ENCODE results near the gene PIANP.

PIANP gene

DNA sequence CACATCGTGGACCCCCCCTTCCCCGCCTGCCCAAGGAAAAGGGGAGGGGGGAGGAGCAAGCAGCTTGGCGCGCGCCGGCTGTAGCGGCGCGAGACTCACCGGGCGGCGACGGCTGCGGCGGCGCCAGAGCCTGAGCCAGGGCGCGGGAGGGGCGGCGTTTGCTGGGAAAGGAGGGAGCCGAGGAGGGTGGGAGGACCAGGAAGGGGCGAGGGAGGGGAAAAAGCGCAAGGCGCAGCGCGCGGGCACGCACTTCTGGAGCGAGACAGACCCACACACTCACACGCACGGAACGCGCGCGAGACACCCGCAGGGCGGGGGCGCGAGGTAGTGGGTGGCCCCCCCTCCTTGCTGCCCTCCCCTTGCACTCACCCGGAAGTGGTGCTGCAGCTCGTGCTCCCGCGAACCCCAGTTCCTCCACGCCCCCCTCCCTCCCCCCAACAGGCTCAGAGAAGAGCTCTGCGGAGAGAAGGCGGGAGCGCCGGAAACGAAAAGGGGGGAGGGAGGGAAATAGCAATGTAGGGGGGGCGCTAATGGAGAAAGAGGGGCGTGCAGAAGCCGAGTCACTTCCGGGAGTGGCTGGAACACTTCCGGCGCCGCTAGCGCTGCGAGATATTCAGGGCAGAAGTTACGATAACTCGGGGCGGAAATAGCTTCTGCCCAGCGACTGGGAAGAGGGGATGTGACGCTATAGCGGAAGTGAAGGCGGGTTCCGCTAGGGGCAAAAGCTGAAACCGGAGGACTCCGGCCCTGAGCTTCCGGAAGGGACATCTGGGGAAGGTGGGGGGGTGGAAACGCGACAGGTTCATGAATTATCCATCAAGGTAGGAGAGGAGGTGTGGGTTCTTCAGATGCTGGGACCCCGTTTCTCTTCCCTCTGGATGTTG, 11.4 kb downstream of the PIANP start, which contains the start of gene ZNF384:
ZNF384 (minus strand) TSS at position 377 of the 884 bp plus-strand sequence. CDS start 9,855 bp downstream, outside the sequence.
- peaks cover 52% of the 10 kb centered on the region for H3K36me3 ChIP-seq (ENCODE audit: control insufficient read depth, low read length)
- H3K4me2 ChIP-seq (ENCODE audit: low read length), result peak within 1 kb of the TSS; percentile 81
- no peaks in the 10 kb centered on the region for H3K27me3 ChIP-seq (ENCODE audit: control insufficient read depth, low read length)
- H3K79me2 ChIP-seq (ENCODE audit: control insufficient read depth, low read length), result peaks cover 73% of the 10 kb centered on the region
- peaks cover 58% of the 10 kb centered on the region for H3K4me1 ChIP-seq (ENCODE audit: control insufficient read depth, low read length)
- TF ChIP-seq CTCF (IDR thresholded peaks at IDR 0.05; ENCODE audit: low read depth, low read length, poor library complexity, severe bottlenecking) (no peak), EZH2phosphoT487 (IDR thresholded peaks at IDR 0.05; ENCODE audit: borderline replicate concordance, low read length) (no peak)
- H3K27ac ChIP-seq (ENCODE audit: low read depth, low read length), result peak within 1 kb of the TSS; percentile 84
- H3K9me2 ChIP-seq (replicated peaks; ENCODE audit: control insufficient read depth, low read length), result no peaks in the 10 kb centered on the region
- peak within 1 kb of the TSS; percentile 87 for H3K4me3 ChIP-seq (ENCODE audit: low read length)
- peaks cover 2% of the 10 kb centered on the region for H4K20me1 ChIP-seq (ENCODE audit: control insufficient read depth, insufficient read depth, low read depth, low read length)
- H3K9me3 ChIP-seq (ENCODE audit: control insufficient read depth, insufficient read depth, low read length), result no peaks in the 10 kb centered on the region
- H3F3A ChIP-seq (ENCODE audit: control insufficient read depth, insufficient read depth), result peaks cover 11% of the 10 kb centered on the region

DNA sequence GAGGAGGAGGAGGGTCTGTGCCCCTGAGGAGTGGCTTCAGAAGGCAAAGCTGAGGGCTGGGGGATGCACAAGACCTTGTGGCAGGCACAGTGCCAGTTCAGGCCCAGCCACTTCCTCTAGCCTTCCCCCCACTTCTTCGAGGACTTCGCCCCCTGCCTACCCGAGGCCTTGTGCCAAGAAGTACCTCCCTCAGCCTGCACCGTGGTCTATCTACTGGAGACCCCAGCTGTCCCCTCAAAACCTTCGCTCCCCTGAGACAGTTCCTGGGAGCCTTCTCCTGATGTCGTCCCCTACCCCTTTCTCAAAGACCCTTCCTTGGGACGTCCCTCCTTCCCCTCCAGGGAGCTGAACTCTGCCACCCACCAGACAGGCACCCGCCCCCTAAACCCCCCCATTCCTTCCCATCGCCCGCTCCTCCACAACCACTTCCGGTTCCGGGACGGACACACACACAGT, 12.0 kb downstream of the PIANP start:
- peaks cover 57% of the 10 kb centered on the region for H3K36me3 ChIP-seq (ENCODE audit: control insufficient read depth, low read length)
- TF ChIP-seq CTCF (IDR thresholded peaks at IDR 0.05; ENCODE audit: low read depth, low read length, poor library complexity, severe bottlenecking) (no peak), EZH2phosphoT487 (IDR thresholded peaks at IDR 0.05; ENCODE audit: borderline replicate concordance, low read length) (no peak)
- H3K79me2 ChIP-seq (ENCODE audit: control insufficient read depth, low read length), result peaks cover 80% of the 10 kb centered on the region
- peak overlapping the region; percentile 87 for H3K4me3 ChIP-seq (ENCODE audit: low read length)
- peak overlapping the region; percentile 84 for H3K27ac ChIP-seq (ENCODE audit: low read depth, low read length)
- peaks cover 11% of the 10 kb centered on the region for H3F3A ChIP-seq (ENCODE audit: control insufficient read depth, insufficient read depth)
- H3K27me3 ChIP-seq (ENCODE audit: control insufficient read depth, low read length), result no peaks in the 10 kb centered on the region
- H3K9me3 ChIP-seq (ENCODE audit: control insufficient read depth, insufficient read depth, low read length), result no peaks in the 10 kb centered on the region
- H3K9me2 ChIP-seq (replicated peaks; ENCODE audit: control insufficient read depth, low read length), result no peaks in the 10 kb centered on the region
- H4K20me1 ChIP-seq (ENCODE audit: control insufficient read depth, insufficient read depth, low read depth, low read length), result peaks cover 7% of the 10 kb centered on the region
- H3K4me2 ChIP-seq (ENCODE audit: low read length), result peak overlapping the region; percentile 74
- H3K4me1 ChIP-seq (ENCODE audit: control insufficient read depth, low read length), result peaks cover 62% of the 10 kb centered on the region

DNA sequence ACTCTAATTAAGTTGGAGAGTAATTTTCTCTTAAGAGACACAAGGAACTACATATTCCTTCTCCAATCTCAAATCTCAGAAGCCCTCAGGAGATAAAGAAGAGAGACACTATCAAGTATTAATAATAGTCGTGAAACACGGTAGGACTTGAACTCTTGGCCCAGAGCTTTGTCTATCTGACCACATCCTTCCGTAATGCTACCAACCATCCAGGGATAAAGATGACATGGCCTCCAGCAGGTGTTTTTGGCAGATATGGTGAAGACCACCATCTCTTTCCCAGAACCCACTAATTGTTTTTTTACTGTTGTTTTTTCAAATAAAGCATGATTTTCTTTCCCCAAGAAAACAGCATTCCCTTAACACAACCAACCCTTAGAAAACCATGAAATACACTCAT, 14.8 kb downstream of the PIANP start:
- Histone ChIP-seq H3K79me2 (ENCODE audit: control insufficient read depth, low read length) (peaks cover 96% of the 10 kb centered on the region), H3K9me2 (replicated peaks; ENCODE audit: control insufficient read depth, low read length) (no peaks in the 10 kb centered on the region), H3K4me1 (ENCODE audit: control insufficient read depth, low read length) (peaks cover 53% of the 10 kb centered on the region), H3K36me3 (ENCODE audit: control insufficient read depth, low read length) (peaks cover 65% of the 10 kb centered on the region), H3K4me3 (ENCODE audit: low read length) (no peak overlapping the region), H3F3A (ENCODE audit: control insufficient read depth, insufficient read depth) (peaks cover 11% of the 10 kb centered on the region), H4K20me1 (ENCODE audit: control insufficient read depth, insufficient read depth, low read depth, low read length) (peaks cover 7% of the 10 kb centered on the region), H3K27ac (ENCODE audit: low read depth, low read length) (no peak overlapping the region), H3K9me3 (ENCODE audit: control insufficient read depth, insufficient read depth, low read length) (no peaks in the 10 kb centered on the region), H3K4me2 (ENCODE audit: low read length) (peak overlapping the region; percentile 74), H3K27me3 (ENCODE audit: control insufficient read depth, low read length) (no peaks in the 10 kb centered on the region)
- no peak for TF ChIP-seq EZH2phosphoT487 (IDR thresholded peaks at IDR 0.05; ENCODE audit: borderline replicate concordance, low read length)
- no peak for TF ChIP-seq CTCF (IDR thresholded peaks at IDR 0.05; ENCODE audit: low read depth, low read length, poor library complexity, severe bottlenecking)
